ENCODE results near the gene RIPPLY3.

- no peak for TF ChIP-seq REST (IDR thresholded peaks at IDR 0.05; ENCODE audit: unreplicated experiment)
- TF ChIP-seq CTCF (conservative IDR thresholded peaks at IDR 0.05; ENCODE audit: low read depth in 2 of 2), result no peak
- no peak for TF ChIP-seq POLR2AphosphoS5 (IDR thresholded peaks at IDR 0.05; ENCODE audit: low read depth)
Measured at GRCh38 chr21:37062593-37062935, 56.1 kb downstream of the RIPPLY3 start.

All from GM23338 (cell line).